ENCODE data around the gene VWA5B2.

DNA sequence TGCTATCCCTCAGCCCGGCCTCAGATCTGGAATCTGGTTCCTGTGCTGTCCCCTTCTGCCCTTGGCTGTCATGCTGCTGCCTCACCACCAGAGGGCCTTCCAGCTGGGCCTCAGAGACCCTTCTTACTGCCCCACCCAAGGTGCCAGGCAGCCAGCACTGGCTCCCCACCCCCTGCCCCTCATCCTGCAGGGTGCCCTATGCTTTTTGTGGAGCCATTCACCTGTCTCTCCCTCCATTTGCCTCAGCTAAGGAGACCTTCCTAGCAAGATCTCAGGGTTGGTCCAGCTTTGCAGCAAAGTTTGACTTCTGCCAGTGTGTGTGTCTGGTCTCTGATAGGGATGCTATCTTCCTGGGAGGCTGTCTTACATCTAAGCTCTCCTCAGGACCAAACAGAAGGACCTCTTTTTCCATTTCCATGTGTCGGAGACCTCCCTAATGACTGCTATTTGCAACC lies 1.9 kb upstream of the VWA5B2 start:
- TF ChIP-seq, protein P1, sequence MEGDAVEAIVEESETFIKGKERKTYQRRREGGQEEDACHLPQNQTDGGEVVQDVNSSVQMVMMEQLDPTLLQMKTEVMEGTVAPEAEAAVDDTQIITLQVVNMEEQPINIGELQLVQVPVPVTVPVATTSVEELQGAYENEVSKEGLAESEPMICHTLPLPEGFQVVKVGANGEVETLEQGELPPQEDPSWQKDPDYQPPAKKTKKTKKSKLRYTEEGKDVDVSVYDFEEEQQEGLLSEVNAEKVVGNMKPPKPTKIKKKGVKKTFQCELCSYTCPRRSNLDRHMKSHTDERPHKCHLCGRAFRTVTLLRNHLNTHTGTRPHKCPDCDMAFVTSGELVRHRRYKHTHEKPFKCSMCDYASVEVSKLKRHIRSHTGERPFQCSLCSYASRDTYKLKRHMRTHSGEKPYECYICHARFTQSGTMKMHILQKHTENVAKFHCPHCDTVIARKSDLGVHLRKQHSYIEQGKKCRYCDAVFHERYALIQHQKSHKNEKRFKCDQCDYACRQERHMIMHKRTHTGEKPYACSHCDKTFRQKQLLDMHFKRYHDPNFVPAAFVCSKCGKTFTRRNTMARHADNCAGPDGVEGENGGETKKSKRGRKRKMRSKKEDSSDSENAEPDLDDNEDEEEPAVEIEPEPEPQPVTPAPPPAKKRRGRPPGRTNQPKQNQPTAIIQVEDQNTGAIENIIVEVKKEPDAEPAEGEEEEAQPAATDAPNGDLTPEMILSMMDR (IDR thresholded peaks at IDR 0.05; ENCODE audit: low read depth, low read length): peak; percentile 80
- no peak for TF ChIP-seq EZH2phosphoT487 (IDR thresholded peaks at IDR 0.05; ENCODE audit: low read depth)
